B cell (primary cell): ENCODE measurements around the gene MEN1. TPM values are rescaled to one million over a fixed set of nuclear protein-coding genes. Genes with fewer than 3 reads are reported as not detected.

Experiments
- ATAC-seq: fragments of 200-7000 bp; cut with Tn5 transposase; one replicate; pipeline ENCODE4 v1.10.0; 2021; ENCODE audit warnings: low read depth, mild to moderate bottlenecking, moderate number of reproducible peaks, moderate library complexity
- CTCF ChIA-PET: fragments of 350-600 bp; sonication (Branson Sonifier 250); formaldehyde crosslinking; loops from one replicate; lab custom pipeline; 2021; ENCODE audit warnings: antibody characterized with exemption, inconsistent platforms; lab: Charles Lee
- POLR2A ChIA-PET: fragments of 350-600 bp; sonication (Branson Sonifier 250); formaldehyde crosslinking; loops from one replicate; lab custom pipeline; 2021; ENCODE audit warnings: antibody characterized with exemption; lab: Charles Lee
- DNase-seq: peaks from one replicate; pipeline ENCODE4 v3.0.0; 2013
- H2AFZ ChIP-seq: 2 replicates; pipeline ENCODE4 v1.6.1; 2012; ENCODE audit warnings: mild to moderate bottlenecking, low read depth, low read length; ENCODE audit not compliant: insufficient read depth, poor library complexity, severe bottlenecking
- H3K27ac ChIP-seq, 2 donors: 1 replicate in 1 of 2; 2 replicates in 1 of 2; pipeline ENCODE4 v1.5.1; 2012 to 2013; ENCODE audit warnings: low read length in 2 of 2, mild to moderate bottlenecking in 2 of 2, moderate library complexity in 1 of 2
- H3K27me3 ChIP-seq, 4 experiments: fragments of 200-600 bp in 1 of 4; sonication (generic) in 1 of 4; replicated peaks in 1 of 4; 1 replicate in 2 of 4; 2 replicates in 2 of 4; pipeline versions ENCODE4 v1.6.1 to v1.7.0; 2013 to 2016; ENCODE audit warnings: low read length in 3 of 4, mild to moderate bottlenecking in 2 of 4, mixed read lengths in 1 of 4, moderate library complexity in 1 of 4; ENCODE audit not compliant: insufficient read depth in 4 of 4, control insufficient read depth in 3 of 4; ENCODE audit errors: control extremely low read depth in 1 of 4
- H3K36me3 ChIP-seq, 2 experiments: replicated peaks in 1 of 2; 1 replicate in 1 of 2; 2 replicates in 1 of 2; pipeline versions ENCODE4 v1.6.1 to v1.7.1; 2013; ENCODE audit warnings: low read length in 1 of 2; ENCODE audit not compliant: insufficient read depth in 2 of 2, control insufficient read depth in 1 of 2; ENCODE audit errors: control extremely low read depth in 1 of 2, extremely low read depth in 1 of 2
- H3K4me1 ChIP-seq, 2 donors: fragments of 200-600 bp in 1 of 2; sonication (generic) in 1 of 2; 1 replicate in 1 of 2; 2 replicates in 1 of 2; pipeline versions ENCODE4 v1.5.1 to v1.6.1; 2013 to 2017; ENCODE audit warnings: low read length in 2 of 2; ENCODE audit not compliant: control insufficient read depth in 2 of 2, insufficient read depth in 2 of 2
- H3K4me2 ChIP-seq: replicated peaks from 2 replicates; pipeline ENCODE3; 2012; ENCODE audit warnings: mild to moderate bottlenecking, low read depth, low read length; ENCODE audit not compliant: poor library complexity, severe bottlenecking
- H3K4me3 ChIP-seq, 5 experiments: fragments of 200-600 bp in 1 of 5; sonication (generic) in 1 of 5; 1 replicate in 3 of 5; 2 replicates in 2 of 5; pipeline versions ENCODE4 v1.5.1 to v1.7.0; 2011 to 2016; ENCODE audit warnings: low read length in 4 of 5, mild to moderate bottlenecking in 4 of 5, low read depth in 2 of 5, control low read depth in 1 of 5, moderate library complexity in 1 of 5; ENCODE audit not compliant: insufficient read depth in 1 of 5; ENCODE audit errors: control extremely low read depth in 1 of 5, extremely low read depth in 1 of 5
- H3K79me2 ChIP-seq: fragments of 200-600 bp; sonication (generic); one replicate; pipeline ENCODE4 v1.6.0; 2016; ENCODE audit warnings: low read length; ENCODE audit not compliant: control insufficient read depth, insufficient read depth
- H3K9ac ChIP-seq: fragments of 200-600 bp; sonication (generic); 2 replicates; pipeline ENCODE4 v1.6.1; 2017; ENCODE audit warnings: mild to moderate bottlenecking, low read length, moderate library complexity
- H3K9me3 ChIP-seq, 3 donors: one replicate each; pipeline versions ENCODE4 v1.6.1 to v1.7.1; 2013; ENCODE audit warnings: low read length in 2 of 3; ENCODE audit not compliant: control insufficient read depth in 2 of 3, insufficient read depth in 1 of 3; ENCODE audit errors: control extremely low read depth in 1 of 3
- H4K20me1 ChIP-seq: 2 replicates; pipeline ENCODE4 v1.6.0; 2012; ENCODE audit warnings: mild to moderate bottlenecking, low read length; ENCODE audit not compliant: insufficient read depth, control insufficient read depth, poor library complexity, severe bottlenecking
- H3K27ac Mint-ChIP-seq: one replicate; pipeline ENCODE4 v1.8.0; 2021; ENCODE audit warnings: mixed read lengths
- H3K27me3 Mint-ChIP-seq: one replicate; pipeline ENCODE4 v1.8.0; 2021; ENCODE audit warnings: mixed read lengths
- H3K4me1 Mint-ChIP-seq: one replicate; pipeline ENCODE4 v1.8.0; 2021; ENCODE audit warnings: mixed read lengths
- H3K4me3 Mint-ChIP-seq: one replicate; pipeline ENCODE4 v1.8.0; 2021; ENCODE audit warnings: mixed read lengths
- H3K9me3 Mint-ChIP-seq: one replicate; pipeline ENCODE4 v1.8.0; 2022; ENCODE audit warnings: mixed read lengths; ENCODE audit not compliant: insufficient read depth
- CTCF ChIP-seq: fragments of 200-600 bp; IDR thresholded peaks from one replicate; pipeline ENCODE4 v1.8.0; 2022; ENCODE audit warnings: antibody characterized with exemption, mild to moderate bottlenecking
- EZH2 ChIP-seq: IDR thresholded peaks from 2 replicates; pipeline ENCODE4 v1.6.1; 2012; ENCODE audit warnings: borderline replicate concordance, low read depth, mild to moderate bottlenecking, moderate library complexity, low read length; ENCODE audit not compliant: insufficient read depth, poor library complexity, severe bottlenecking
- WGBS: methylation state at CpG from one replicate; pipeline ENCODE4 v1.1.5; 2013; ENCODE audit warnings: missing lambda C conversion rate; ENCODE audit not compliant: insufficient coverage; 5-methylcytosine and 5-hydroxymethylcytosine counted together
- intact Hi-C: fragments of 100-400 bp; cut with micrococcal nuclease; formaldehyde crosslinking; loops from one replicate; pipeline ENCODE4 v1.10.0; 2022
- polyA plus RNA-seq: library from polyadenylated mRNA; depleted of rRNA; stranded (reverse); fragments of >200 nt; gene quantifications from 2 replicates; pipeline ENCODE4 v1.2.3, GENCODE V29; 2012
- total RNA-seq, 2 donors: library from RNA; stranded (reverse); fragments of 120-200 nt in 1 of 2; gene quantifications; 1 replicate in 1 of 2; 2 replicates in 1 of 2; pipeline versions ENCODE4 v1.2.3 to v1.2.4, GENCODE V29; 2013 to 2022

Gene MEN1
- total and polyA plus RNA-seq, 2 donors (not counting 1 experiment from before 2014, with no cell fraction given): 48.2 to 68.5 TPM

- ATAC-seq: peak; percentile 83
- H3K9ac ChIP-seq: peak within 1 kb of the TSS; percentile 76
- H3K36me3 ChIP-seq: peaks cover 0 to 54% of the 10 kb centered on the region in 2 experiments
- peaks cover 75% of the 10 kb centered on the region for H3K79me2 ChIP-seq
- peaks cover 46 to 54% of the 10 kb centered on the region in 2 donors for H3K4me1 ChIP-seq
- peak within 1 kb of the TSS; percentile 73 for H2AFZ ChIP-seq
- H3K4me3 Mint-ChIP-seq: peak within 1 kb of the TSS; percentile 90
- no peaks in the 10 kb centered on the region for H3K9me3 Mint-ChIP-seq
- H3K27me3 Mint-ChIP-seq: no peaks in the 10 kb centered on the region
- peak within 1 kb of the TSS; percentile 66 to 96 (median 71) for H3K4me3 ChIP-seq
- no peaks in the 10 kb centered on the region for H3K27me3 ChIP-seq
- H3K4me2 ChIP-seq: peak within 1 kb of the TSS; percentile 98
- no peak for TF ChIP-seq CTCF
- TF ChIP-seq EZH2: no peak
- under 1% methylated on average over 53 of the region's 58 CpGs for WGBS
- DNase-seq: peak; percentile 90
- H3K4me1 Mint-ChIP-seq: peaks cover 45% of the 10 kb centered on the region
- H4K20me1 ChIP-seq: peaks cover 11% of the 10 kb centered on the region
- intact Hi-C loops: loop anchor here (1.0 to 5.0 kb wide), 4 partner anchors 41 to 334 kb away; partner anchors contain the start of genes CDC42BPG and EHD1
- ChIA-PET CTCF (interaction anchor here (0.6 to 7.3 kb wide), 7 partner anchors 10 to 60 kb away, joined by 3 to 73 read pairs (median 4); partner anchors contain the start of genes CDC42BPG, RASGRP2 and SF1), POLR2A (interaction anchor here (0.7 to 4.9 kb wide), 6 partner anchors 8 to 59 kb away, joined by 3 to 40 read pairs (median 8); partner anchors contain the start of genes RASGRP2 and SF1)
- H3K27ac ChIP-seq: peak within 1 kb of the TSS; percentile 74 to 90
- H3K27ac Mint-ChIP-seq: peak within 1 kb of the TSS; percentile 92
- H3K9me3 ChIP-seq: no peaks in the 10 kb centered on the region
Measured at GRCh38 chr11:64803158-64803845, 7.0 kb downstream of the MEN1 start, which contains the start of gene MAP4K2. Gene MAP4K2, minus strand, starts transcription at chr11:64803214. Its CDS starts 65 bp downstream, at chr11:64803149.
